Fibroblast of lung (primary cell): ENCODE measurements around the gene FHOD3.

Experiments used
- CTCF ChIP-seq, 2 donors: IDR thresholded peaks in 1 of 2; conservative IDR thresholded peaks in 1 of 2; 1 replicate in 1 of 2; 2 replicates in 1 of 2; pipeline ENCODE4 v1.5.1; 2011 to 2012; ENCODE audit warnings: low read length in 2 of 2, control low read depth in 1 of 2, inconsistent platforms in 1 of 2, low read depth in 1 of 2, mild to moderate bottlenecking in 1 of 2
- EZH2 ChIP-seq: IDR thresholded peaks from 2 replicates; pipeline ENCODE4 v1.5.1; 2012; ENCODE audit warnings: low read length, control low read depth, mild to moderate bottlenecking; ENCODE audit errors: missing control alignments

DNA sequence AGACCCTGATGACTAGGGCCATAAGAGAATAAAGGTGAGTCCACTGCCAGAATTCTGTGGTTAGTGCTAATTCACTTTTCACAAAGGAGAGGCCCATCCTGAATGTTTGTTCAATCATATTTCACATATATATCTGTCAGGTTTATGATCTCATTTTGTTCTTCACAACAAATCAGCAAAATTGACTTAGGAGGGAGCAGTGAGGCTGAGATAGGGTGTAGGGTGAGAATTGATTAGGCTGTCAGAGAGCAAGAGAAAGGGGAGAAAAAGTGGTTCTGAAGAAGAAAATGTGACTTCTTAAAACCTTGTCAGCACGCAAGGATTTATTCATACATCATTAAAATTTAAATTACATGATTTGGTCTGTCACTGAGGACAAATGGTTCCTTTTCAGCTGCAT lies 117.7 kb downstream of the FHOD3 start:
- TF ChIP-seq CTCF (conservative IDR thresholded peaks at IDR 0.05 in 1 of 2, IDR thresholded peaks at IDR 0.05 in 1 of 2; ENCODE audit: low read depth in 1 of 2, low read length in 2 of 2) (no peak), EZH2 (no peak)
